Breast epithelium (tissue), 3 donors: ENCODE measurements around the gene PDGFD.

ENCODE experiments used
- POLR2AphosphoS5 ChIP-seq, 3 donors: sonication (generic); formaldehyde crosslinking; IDR thresholded peaks; one replicate each; pipeline ENCODE4 v1.6.1; 2017; ENCODE audit warnings: antibody characterized with exemption in 3 of 3
- TF ChIP-seq, protein P1 (sequence below), 3 donors: fragments of 450-650 bp; IDR thresholded peaks; one replicate each; pipeline ENCODE4 v1.5.1; 2016 to 2017; ENCODE audit warnings: antibody characterized with exemption in 3 of 3, mild to moderate bottlenecking in 3 of 3, moderate library complexity in 3 of 3

DNA sequence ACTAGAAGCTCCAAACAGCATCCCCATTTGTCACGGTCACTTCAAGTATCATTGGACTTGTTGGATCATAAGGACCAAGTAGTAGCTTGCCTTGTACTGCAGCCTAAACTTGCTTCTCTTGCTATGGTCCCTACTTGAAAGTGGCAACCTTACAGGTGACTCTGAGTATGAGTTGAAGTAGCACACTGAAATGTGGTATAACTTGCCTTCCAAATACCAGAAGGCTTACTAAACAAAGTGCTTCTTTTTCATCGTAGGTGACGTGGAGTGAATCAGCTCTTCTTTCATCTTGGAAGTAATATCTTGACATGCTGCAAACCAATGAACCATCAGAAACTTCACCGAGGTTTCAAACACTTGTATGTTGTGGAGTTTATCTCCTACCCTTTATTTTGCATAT, 296.5 kb downstream of the PDGFD start:
- TF ChIP-seq, protein P1, sequence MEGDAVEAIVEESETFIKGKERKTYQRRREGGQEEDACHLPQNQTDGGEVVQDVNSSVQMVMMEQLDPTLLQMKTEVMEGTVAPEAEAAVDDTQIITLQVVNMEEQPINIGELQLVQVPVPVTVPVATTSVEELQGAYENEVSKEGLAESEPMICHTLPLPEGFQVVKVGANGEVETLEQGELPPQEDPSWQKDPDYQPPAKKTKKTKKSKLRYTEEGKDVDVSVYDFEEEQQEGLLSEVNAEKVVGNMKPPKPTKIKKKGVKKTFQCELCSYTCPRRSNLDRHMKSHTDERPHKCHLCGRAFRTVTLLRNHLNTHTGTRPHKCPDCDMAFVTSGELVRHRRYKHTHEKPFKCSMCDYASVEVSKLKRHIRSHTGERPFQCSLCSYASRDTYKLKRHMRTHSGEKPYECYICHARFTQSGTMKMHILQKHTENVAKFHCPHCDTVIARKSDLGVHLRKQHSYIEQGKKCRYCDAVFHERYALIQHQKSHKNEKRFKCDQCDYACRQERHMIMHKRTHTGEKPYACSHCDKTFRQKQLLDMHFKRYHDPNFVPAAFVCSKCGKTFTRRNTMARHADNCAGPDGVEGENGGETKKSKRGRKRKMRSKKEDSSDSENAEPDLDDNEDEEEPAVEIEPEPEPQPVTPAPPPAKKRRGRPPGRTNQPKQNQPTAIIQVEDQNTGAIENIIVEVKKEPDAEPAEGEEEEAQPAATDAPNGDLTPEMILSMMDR (IDR thresholded peaks at IDR 0.05) = no peak
- TF ChIP-seq POLR2AphosphoS5 (IDR thresholded peaks at IDR 0.05) = no peak
